B cell (primary cell): ENCODE measurements around the gene MYH1.

Source experiments
- CTCF ChIP-seq: fragments of 200-600 bp; IDR thresholded peaks from one replicate; pipeline ENCODE4 v1.8.0; 2022; ENCODE audit warnings: antibody characterized with exemption, mild to moderate bottlenecking
- EZH2 ChIP-seq: IDR thresholded peaks from 2 replicates; pipeline ENCODE4 v1.6.1; 2012; ENCODE audit warnings: borderline replicate concordance, low read depth, mild to moderate bottlenecking, moderate library complexity, low read length; ENCODE audit not compliant: insufficient read depth, poor library complexity, severe bottlenecking

DNA sequence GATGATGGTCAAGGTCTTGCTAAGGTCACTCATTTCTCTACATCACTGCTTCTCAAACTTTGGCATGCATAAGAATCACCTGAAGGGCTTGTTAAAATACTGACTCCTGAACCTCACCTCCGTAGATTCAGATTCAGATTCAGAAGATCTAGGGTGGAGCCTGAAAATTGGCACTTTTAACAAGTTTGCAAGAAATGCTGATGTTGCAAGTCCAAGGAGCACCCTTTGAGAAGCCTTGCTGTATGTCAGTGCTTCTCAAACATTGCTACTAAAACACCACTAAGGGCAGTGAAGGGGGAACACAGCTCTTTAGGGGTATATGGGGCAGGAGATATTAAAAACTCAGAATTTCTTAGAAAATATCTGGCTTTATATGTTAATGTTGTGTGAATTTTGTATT is 13.7 kb upstream of the MYH1 start:
- no peak for TF ChIP-seq CTCF
- TF ChIP-seq EZH2: no peak
